Osteocyte (in vitro differentiated cells): ENCODE measurements around the gene TEX54. TPM values are rescaled to one million over a fixed set of nuclear protein-coding genes. Genes with fewer than 3 reads are reported as not detected.
"Not testable (repeated sequence)": the region's sequence is repeated elsewhere in the genome, so short reads cannot be mapped to it uniquely, and the experiment has no call there.

Source experiments
- DNase-seq: peaks from one replicate; pipeline ENCODE4 v3.0.0; 2021; ENCODE audit warnings: mixed read lengths; ENCODE audit not compliant: unreplicated experiment; ENCODE audit errors: extremely low spot score
- H3K27ac Mint-ChIP-seq: one replicate; pipeline ENCODE4 v1.8.0; 2021; ENCODE audit warnings: mild to moderate bottlenecking, mixed read lengths; ENCODE audit not compliant: unreplicated experiment
- H3K27me3 Mint-ChIP-seq: one replicate; pipeline ENCODE4 v1.8.0; 2021; ENCODE audit warnings: mixed read lengths; ENCODE audit not compliant: unreplicated experiment
- H3K36me3 Mint-ChIP-seq: one replicate; pipeline ENCODE4 v1.8.0; 2021; ENCODE audit warnings: mixed read lengths; ENCODE audit not compliant: unreplicated experiment
- H3K4me1 Mint-ChIP-seq: one replicate; pipeline ENCODE4 v1.8.0; 2021; ENCODE audit warnings: mixed read lengths; ENCODE audit not compliant: unreplicated experiment
- H3K4me3 Mint-ChIP-seq: one replicate; pipeline ENCODE4 v1.8.0; 2021; ENCODE audit warnings: mild to moderate bottlenecking, moderate library complexity, mixed read lengths; ENCODE audit not compliant: unreplicated experiment
- H3K9me3 Mint-ChIP-seq: one replicate; pipeline ENCODE4 v1.8.0; 2021; ENCODE audit warnings: mixed read lengths; ENCODE audit not compliant: unreplicated experiment
- CTCF ChIP-seq: fragments of 200-600 bp; sonication (generic); IDR thresholded peaks from 2 replicates; pipeline ENCODE4 v1.5.0; 2021; ENCODE audit warnings: antibody characterized with exemption, mild to moderate bottlenecking, moderate library complexity
- total RNA-seq: library from RNA; stranded (reverse); gene quantifications from 2 replicates; pipeline ENCODE4 v1.2.1, GENCODE V29; 2021

The TEX54 gene
- total RNA-seq, 1 donor from 2014 or later: not detected

GRCh38 chr11:62865635-62866034 lies 33.0 kb upstream of the TEX54 start:
- TF ChIP-seq CTCF: no peak
- no peaks in the 10 kb centered on the region for H3K36me3 Mint-ChIP-seq
- peaks cover 4% of the 10 kb centered on the region for H3K4me1 Mint-ChIP-seq
- no peak overlapping the region for H3K4me3 Mint-ChIP-seq
- no peaks in the 10 kb centered on the region for H3K27me3 Mint-ChIP-seq
- no peak overlapping the region for H3K27ac Mint-ChIP-seq
- DNase-seq: no peak
- no peaks in the 10 kb centered on the region for H3K9me3 Mint-ChIP-seq

GRCh38 chr11:62863687-62864335 lies 31.2 kb upstream of the TEX54 start:
- Mint-ChIP-seq H3K9me3 (no peaks in the 10 kb centered on the region), H3K27me3 (no peaks in the 10 kb centered on the region), H3K4me3 (no peak overlapping the region), H3K27ac (no peak overlapping the region), H3K36me3 (no peaks in the 10 kb centered on the region), H3K4me1 (peaks cover 4% of the 10 kb centered on the region)
- DNase-seq: no peak
- no peak for TF ChIP-seq CTCF

- H3K27me3 Mint-ChIP-seq, H3K4me3 Mint-ChIP-seq, DNase-seq, H3K9me3 Mint-ChIP-seq, H3K36me3 Mint-ChIP-seq, H3K27ac Mint-ChIP-seq: not testable (repeated sequence)
- peaks cover 20% of the 10 kb centered on the region for H3K4me1 Mint-ChIP-seq
Measured at GRCh38 chr11:62861564-62862192, 29.0 kb upstream of the TEX54 start.

GRCh38 chr11:62860835-62861563 lies 28.4 kb upstream of the TEX54 start:
- no peak for DNase-seq
- Mint-ChIP-seq H3K4me3 (no peak overlapping the region), H3K27me3 (no peaks in the 10 kb centered on the region), H3K9me3 (no peaks in the 10 kb centered on the region), H3K4me1 (peaks cover 23% of the 10 kb centered on the region), H3K27ac (no peak overlapping the region), H3K36me3 (no peaks in the 10 kb centered on the region)
- TF ChIP-seq CTCF: no peak

- H3K27ac Mint-ChIP-seq, H3K27me3 Mint-ChIP-seq, H3K9me3 Mint-ChIP-seq, H3K36me3 Mint-ChIP-seq, H3K4me3 Mint-ChIP-seq, DNase-seq: not testable (repeated sequence)
- H3K4me1 Mint-ChIP-seq: peaks cover 32% of the 10 kb centered on the region
Measured at GRCh38 chr11:62859281-62859703, 26.7 kb upstream of the TEX54 start.

GRCh38 chr11:62858201-62858600 lies 25.6 kb upstream of the TEX54 start:
- no peaks in the 10 kb centered on the region for H3K9me3 Mint-ChIP-seq
- H3K36me3 Mint-ChIP-seq: peaks cover 19% of the 10 kb centered on the region
- H3K27ac Mint-ChIP-seq: peak overlapping the region; percentile 49
- no peak for DNase-seq
- peak overlapping the region; percentile 10 for H3K4me3 Mint-ChIP-seq
- no peak for TF ChIP-seq CTCF
- no peaks in the 10 kb centered on the region for H3K27me3 Mint-ChIP-seq
- H3K4me1 Mint-ChIP-seq: peaks cover 43% of the 10 kb centered on the region
